ENCODE results near the gene KLHL22.
"Not testable (repeated sequence)": the region's sequence is repeated elsewhere in the genome, so short reads cannot be mapped to it uniquely, and the experiment has no call there.

Gene KLHL22

DNA sequence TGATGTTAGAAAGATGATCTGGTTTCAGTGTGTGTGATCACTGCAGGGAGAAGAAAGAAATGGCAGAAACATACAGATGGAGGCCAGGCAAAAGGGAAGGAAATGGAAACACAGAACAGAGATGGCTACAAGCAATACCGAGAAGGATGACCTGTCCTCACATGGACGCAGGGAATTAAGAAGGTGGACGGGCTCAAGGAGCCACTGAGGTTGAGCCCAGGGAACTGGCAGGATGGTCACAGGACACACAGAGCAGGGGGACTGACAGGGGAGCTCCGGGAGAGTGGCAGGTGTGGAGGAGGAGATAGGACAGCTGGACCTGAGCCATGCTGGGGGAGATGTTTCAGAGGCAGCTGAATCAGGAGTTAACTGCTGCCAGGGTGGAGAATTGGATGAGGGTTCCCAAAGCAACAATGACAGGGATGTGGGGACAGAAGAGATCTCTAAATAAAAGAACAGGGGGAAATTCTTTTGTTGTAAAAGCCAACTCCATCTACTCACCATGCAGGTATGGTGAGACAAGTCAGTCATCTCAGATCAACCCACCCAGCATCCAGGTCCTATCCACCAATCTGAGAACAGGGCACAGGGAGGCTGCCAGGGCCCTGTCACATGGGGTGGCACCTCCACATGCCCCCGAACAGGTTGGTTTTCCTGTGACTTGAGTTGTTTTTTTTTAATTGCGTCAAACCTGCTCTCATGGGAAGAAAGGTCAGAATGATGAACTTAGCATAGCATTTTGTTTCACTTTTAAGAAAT is 26.3 kb downstream of the KLHL22 start:
- DNase-seq (ENCODE audit: low spot score) = no peak

GRCh38 chr22:20466659-20467379 is 28.8 kb downstream of the KLHL22 start:
- DNase-seq (ENCODE audit: low spot score) = no peak

DNA sequence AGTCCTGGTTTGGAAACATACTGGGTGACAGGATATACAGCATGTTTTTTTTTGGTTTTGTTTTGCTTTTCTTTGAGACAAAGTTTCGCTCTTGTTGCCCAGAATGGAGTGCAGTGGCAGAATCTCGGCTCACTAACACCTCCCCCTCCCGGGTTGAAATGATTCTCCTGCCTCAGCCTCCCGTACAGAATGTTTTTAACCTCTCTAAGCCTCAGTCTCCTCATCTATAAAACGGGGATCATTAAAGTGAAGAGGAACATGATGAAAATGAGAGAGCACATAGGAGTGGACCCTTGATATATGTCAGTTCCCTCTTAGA is 29.9 kb downstream of the KLHL22 start:
- no peak for DNase-seq (ENCODE audit: low spot score)

- no peak for DNase-seq (ENCODE audit: low spot score)
Observed at GRCh38 chr22:20464912-20465758, 30.5 kb downstream of the KLHL22 start.

- DNase-seq (ENCODE audit: low spot score) = no peak
Observed at GRCh38 chr22:20464096-20464614, 31.4 kb downstream of the KLHL22 start.

GRCh38 chr22:20463324-20464095 is 32.1 kb downstream of the KLHL22 start:
- peak; percentile 61 for DNase-seq (ENCODE audit: low spot score)

DNA sequence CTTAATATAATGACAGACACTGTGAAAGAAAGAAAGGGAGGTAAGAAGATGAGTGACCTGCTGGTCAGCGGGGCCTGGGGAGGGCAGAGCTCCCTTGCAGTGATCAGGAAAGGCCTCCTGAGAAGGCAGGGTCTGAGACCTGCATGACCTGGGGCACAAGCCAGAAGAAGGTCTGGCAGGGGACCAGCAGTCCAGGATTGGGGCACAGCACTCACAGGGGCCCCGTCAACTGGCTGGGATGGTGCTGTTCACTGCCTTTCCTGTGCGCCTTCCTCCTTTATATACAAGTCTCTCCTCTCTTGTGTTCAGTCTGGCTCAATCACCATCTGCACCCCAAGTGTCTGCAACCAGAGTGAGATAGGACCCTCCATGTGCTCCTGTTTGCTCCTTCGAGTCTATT is 35.7 kb downstream of the KLHL22 start:
- no peak for DNase-seq (ENCODE audit: low spot score)

GRCh38 chr22:20459152-20459542 is 36.4 kb downstream of the KLHL22 start:
- DNase-seq (ENCODE audit: low spot score) = no peak

- DNase-seq (ENCODE audit: low spot score) = no peak
Observed at GRCh38 chr22:20458530-20459151, 37.0 kb downstream of the KLHL22 start.

DNA sequence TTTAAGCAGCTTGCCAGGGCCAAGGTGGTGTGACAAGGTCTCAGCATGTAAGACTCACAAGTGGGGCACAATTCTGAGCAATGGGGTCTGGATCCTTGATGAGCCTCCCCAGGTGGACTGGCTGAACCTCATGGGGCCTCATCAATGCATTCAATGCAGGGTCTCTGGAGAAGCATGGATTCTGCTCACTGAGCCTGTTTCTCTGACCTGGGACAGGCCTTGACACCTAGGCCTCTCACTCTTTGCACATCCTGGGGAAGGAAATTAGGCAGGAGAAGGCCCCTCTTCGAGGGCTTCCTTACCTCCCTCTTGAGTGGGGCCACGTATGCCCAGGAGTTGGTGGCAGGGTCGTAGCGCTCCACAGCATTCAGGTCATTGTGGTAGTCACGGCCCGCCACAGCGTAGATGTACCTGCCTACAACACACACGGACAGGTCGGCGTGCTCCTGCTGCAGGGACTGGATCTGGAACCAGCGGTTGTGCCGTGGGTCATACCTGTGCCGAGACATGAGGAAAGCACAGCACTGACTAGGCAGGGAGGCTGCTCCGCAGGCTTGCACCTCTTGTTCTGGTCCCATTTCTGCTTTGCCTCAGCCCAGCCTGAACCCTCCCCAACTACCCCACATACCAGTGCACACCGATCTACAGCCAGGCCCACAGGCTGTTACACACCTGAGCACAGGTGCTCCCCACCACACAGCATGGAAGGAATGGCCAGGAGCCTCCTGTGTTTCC is 37.9 kb downstream of the KLHL22 start:
- no peak for DNase-seq (ENCODE audit: low spot score)

DNA sequence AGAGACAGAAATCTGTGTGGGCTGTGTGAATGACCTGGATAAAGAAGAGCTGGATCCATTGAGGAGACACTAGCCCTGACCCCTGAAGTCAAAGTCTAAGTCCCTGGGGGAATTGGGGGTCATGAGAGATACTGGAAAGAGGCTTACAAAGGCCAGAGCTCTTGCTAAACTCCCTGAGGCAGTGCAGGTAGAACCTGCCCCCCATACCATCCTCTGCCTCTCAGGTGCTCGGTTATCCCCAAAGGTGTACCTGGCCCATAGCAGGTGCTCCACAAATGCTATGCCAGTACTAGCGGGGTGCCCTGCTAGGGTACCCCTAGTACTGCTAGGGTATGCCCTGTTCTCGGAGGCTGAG is 38.9 kb downstream of the KLHL22 start:
- DNase-seq (ENCODE audit: low spot score) = no peak

- peak; percentile 92 for DNase-seq (ENCODE audit: low spot score)
Observed at GRCh38 chr22:20456064-20456721, 39.4 kb downstream of the KLHL22 start.

DNA sequence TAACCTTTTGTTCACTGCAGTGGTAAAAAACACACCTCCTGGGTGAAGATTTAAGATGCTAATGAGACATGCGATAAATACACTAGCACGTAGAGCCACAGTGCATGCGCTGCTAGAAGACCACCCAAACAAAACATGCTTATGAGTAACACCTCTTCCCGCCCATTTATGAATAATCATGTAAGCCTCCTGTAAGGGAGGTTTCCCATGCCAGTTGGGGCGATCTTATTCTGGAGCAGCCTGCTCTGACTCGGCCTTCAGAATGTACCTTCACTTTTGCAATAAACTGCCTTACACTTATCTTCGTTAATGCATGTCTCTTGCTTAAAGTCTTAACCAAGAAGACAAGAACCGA is 39.9 kb downstream of the KLHL22 start:
- DNase-seq (ENCODE audit: low spot score) = no peak

GRCh38 chr22:20453222-20453621 is 42.4 kb downstream of the KLHL22 start:
- no peak for DNase-seq (ENCODE audit: low spot score)

- DNase-seq (ENCODE audit: low spot score) = no peak
Observed at GRCh38 chr22:20451920-20452319, 43.7 kb downstream of the KLHL22 start.

DNA sequence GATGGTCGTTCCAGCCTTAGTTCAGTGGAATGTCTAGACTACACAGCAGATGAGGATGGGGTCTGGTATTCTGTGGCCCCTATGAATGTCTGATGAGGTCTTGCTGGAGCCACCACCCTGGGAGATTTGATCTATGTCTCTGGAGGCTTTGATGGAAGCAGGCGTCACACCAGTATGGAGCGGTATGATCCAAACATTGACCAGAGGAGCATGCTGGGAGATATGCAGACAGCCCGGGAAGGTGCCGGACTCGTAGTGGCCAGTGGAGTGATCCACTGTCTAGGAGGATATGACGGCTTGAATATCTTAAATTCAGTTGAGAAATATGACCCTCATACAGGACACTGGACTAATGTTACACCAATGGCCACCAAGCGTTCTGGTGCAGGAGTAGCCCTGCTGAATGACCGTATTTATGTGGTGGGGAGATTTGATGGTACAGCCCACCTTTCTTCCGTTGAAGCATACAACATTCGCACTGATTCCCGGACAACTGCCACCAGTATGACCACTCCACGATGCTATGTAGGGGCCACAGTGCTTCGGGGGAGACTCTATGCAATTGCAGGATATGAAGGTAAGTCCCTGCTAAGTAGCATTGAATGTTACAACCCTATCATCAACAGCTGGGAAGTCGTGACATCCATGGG is 44.3 kb downstream of the KLHL22 start:
- DNase-seq (ENCODE audit: low spot score) = not testable (repeated sequence)

GRCh38 chr22:20450551-20450906 is 45.1 kb downstream of the KLHL22 start:
- DNase-seq (ENCODE audit: low spot score) = no peak

DNA sequence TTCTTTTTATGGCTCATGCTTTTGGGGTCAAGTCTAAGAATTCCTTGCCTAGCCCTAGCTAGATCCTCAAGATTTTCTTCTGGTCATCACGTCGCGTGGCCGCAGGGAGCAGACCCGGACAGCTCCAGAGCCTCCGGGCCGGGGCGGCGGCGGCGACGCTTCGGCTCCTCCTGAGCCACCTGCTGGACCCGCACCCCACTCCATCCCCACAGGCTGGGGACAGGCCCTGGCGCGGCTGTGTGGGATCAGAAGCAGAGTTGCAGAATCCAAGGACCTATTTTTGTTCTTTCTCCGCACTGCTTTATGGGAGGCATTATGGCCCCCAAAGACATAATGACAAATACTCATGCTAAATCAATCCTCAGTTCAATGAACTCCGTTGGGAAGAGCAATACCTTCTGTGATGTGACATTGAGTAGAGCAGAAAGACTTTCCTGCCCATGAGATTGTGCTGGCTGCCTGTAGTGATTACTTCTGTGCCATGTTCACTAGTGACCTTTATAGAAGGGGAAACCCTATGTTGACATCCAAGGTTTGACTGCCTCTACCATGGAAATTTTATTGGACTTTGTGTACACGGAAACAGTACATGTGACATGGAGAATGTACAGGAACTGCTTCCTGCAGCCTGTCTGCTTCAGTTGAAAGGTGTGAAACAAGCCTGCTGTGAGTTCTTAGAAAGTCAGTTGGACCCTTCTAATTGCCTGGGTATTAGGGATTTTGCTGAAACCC is 45.6 kb downstream of the KLHL22 start:
- no peak for DNase-seq (ENCODE audit: low spot score)

DNA sequence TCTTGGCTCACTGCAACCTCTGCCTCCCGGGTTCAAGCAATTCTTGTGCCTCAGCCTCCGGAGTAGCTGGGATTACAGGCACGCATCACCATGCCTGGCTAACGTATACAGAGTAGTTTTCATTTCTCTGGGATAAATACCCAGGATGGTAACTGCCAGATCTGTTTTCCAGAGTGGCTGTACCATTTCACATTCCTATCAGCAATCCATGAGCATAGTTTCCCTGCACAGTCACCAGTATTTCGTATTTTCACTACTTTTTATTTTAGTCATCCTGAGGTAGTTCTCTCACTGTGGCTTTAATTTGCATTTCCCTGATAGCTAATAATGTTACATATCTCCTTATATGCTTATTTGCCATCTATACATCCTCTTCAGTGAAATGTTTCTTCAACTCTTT is 47.0 kb downstream of the KLHL22 start:
- no peak for DNase-seq (ENCODE audit: low spot score)
